Measurements from ENCODE around the gene IL4. TPM values are rescaled to one million over a fixed set of nuclear protein-coding genes. Genes with fewer than 3 reads are reported as not detected.

IL4 gene
- total RNA-seq, 2 experiments from 2014 or later: 1.8 TPM; not detected in 1

DNA sequence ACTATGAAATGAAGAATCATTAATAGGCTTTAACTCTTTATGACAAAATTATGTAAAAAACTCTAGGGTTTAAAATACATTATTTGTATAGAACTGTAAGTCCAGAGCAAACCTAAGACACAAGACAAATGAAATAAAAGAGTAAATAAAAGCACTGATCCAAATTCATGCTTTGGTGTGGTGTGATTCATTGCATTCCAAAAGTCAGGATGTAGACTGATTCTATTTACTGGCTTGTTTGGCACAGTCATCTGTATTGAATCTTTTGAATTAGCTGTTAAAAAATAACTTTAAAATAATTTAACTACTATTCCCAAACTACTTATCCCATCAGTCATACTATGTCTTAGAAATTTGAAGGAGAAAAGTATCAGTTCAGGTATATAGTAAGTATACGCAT, 31.1 kb downstream of the IL4 start:
- no peak for ATAC-seq (ENCODE audit: low read depth)
- peaks cover 1% of the 10 kb centered on the region for H3K9me3 Mint-ChIP-seq
- peaks cover 37% of the 10 kb centered on the region for H3K36me3 Mint-ChIP-seq
- peak overlapping the region; percentile 71 for H3K4me3 Mint-ChIP-seq
- peak overlapping the region; percentile 70 for H3K27ac Mint-ChIP-seq
- peaks cover 32% of the 10 kb centered on the region for H3K4me1 Mint-ChIP-seq
- no peaks in the 10 kb centered on the region for H3K27me3 Mint-ChIP-seq
- no peak for DNase-seq
- POLR2A ChIA-PET: no interaction called here

- POLR2A ChIA-PET: interaction anchor here (0.7 kb wide), 1 partner anchor 39 kb away, joined by 3 read pairs; the partner anchor contains the start of gene CCNI2
- ATAC-seq (ENCODE audit: low read depth) (no peak), DNase-seq (no peak)
- Mint-ChIP-seq H3K4me1 (peaks cover 21% of the 10 kb centered on the region), H3K9me3 (no peaks in the 10 kb centered on the region), H3K27ac (peak overlapping the region; percentile 1), H3K4me3 (no peak overlapping the region), H3K36me3 (peaks cover 21% of the 10 kb centered on the region), H3K27me3 (no peaks in the 10 kb centered on the region)
Observed at GRCh38 chr5:132708645-132709044, 34.9 kb downstream of the IL4 start.

DNA sequence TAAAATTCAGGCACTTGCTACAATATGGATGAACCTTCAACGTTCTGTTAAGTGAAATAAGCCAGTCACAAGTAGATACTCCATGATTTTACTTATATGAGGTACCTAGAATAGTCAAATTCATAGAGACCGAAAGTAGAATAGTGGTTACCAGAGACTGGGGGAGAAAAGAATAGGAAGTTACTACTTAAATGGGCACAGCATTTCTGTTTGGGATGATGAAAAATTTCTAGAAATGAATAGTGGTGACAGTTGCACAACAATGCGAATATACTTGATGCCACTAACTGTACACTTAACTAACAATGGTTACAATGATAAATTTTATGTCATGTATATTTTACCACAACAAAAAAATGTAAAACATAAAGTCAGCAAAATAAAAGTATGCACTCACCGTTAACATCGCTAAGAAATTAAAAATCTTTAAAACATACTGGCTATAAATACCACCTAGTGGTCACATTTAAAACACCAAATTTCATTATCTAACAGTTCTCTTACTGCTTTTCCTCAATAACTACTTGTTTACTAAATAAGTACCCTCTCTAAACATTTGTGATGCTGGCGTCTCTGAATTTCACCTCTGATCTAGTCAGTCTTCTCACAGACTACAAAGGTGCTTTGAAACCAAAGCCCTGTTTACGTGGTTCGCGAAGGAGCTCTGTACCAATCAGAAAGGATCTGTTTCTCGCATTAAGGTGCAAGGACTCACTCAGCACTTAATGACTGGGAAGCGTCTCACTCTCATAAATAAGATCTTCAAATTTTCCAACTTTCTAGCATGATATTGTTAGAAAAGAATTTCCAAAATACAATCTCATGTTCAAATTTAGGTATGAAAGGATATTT, 40.9 kb downstream of the IL4 start:
- DNase-seq: no peak
- peak overlapping the region; percentile 65 for H3K4me3 Mint-ChIP-seq
- peak overlapping the region; percentile 73 for H3K27ac Mint-ChIP-seq

DNA sequence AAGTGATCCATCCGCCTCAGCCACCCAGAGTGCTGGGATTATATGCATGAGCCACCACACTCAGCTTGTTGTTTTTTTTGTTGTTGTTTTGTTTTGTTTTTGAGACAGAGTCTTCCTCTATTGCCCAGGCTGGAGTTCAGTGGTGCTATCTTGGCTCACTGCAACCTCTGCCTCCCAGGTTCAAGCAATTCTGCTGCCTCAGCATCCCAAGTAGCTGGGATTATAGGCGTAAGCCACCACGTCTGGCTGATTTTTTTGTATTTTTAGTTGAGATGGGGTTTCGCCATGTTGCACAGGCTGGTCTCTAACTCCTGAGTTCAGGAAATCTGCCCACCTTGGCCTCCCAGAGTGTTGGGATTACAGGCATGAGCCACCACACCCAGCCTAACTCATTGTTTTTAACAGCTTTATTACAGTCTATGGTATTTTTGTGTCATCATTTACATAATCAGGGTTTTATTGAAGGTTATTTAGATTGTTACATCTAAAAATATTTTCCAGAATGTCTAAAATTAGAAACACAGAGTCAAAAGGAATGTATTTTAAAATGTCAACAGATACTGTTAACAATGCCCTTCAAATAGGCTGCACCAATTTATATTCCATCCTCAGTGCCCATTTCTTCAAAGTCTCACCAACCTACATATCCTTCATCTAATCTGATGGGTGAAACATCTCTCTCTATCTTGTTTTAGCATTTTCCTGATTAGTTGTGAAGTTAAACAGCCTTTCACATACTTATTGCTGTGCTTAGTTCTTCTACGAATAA, 44.9 kb downstream of the IL4 start:
- no peak for DNase-seq
- no peak overlapping the region for H3K27ac Mint-ChIP-seq
- no peak for ATAC-seq (ENCODE audit: low read depth)
- peaks cover 18% of the 10 kb centered on the region for H3K4me1 Mint-ChIP-seq
- H3K27me3 Mint-ChIP-seq: no peaks in the 10 kb centered on the region
- POLR2A ChIA-PET: interaction anchor here (1.1 kb wide), 1 partner anchor 9 kb away, joined by 3 read pairs; no protein-coding TSS in a partner anchor
- H3K4me3 Mint-ChIP-seq: no peak overlapping the region
- no peaks in the 10 kb centered on the region for H3K9me3 Mint-ChIP-seq
- H3K36me3 Mint-ChIP-seq: peaks cover 29% of the 10 kb centered on the region

More for the DNA sequence above, 40.9 kb downstream of the IL4 start:
- peaks cover 21% of the 10 kb centered on the region for H3K36me3 Mint-ChIP-seq
- H3K4me1 Mint-ChIP-seq: peaks cover 14% of the 10 kb centered on the region
- H3K9me3 Mint-ChIP-seq: no peaks in the 10 kb centered on the region
- POLR2A ChIA-PET: no interaction called here
- no peaks in the 10 kb centered on the region for H3K27me3 Mint-ChIP-seq
- peak; percentile 39 for ATAC-seq (ENCODE audit: low read depth)

DNA sequence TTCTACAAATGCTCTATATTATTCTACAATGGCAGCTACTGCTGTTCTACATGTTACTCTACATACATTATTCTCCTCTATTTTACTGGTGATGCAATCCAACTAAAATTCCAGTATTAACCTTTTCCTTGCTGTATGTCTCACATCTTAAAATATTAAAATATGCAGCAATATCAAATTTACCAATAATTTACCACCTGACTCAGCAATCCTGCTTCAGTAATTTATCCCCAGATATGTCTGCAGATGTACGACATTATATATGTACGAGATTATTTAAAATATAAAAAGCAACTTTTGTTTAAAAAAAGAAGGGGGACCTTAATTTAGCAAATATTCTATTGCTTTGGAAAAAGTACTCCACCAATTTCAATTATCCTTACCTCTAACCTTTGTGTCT, 52.0 kb downstream of the IL4 start:
- no peak for ATAC-seq (ENCODE audit: low read depth)
- Mint-ChIP-seq H3K27ac (no peak overlapping the region), H3K36me3 (peaks cover 35% of the 10 kb centered on the region), H3K9me3 (no peaks in the 10 kb centered on the region), H3K27me3 (no peaks in the 10 kb centered on the region), H3K4me1 (peaks cover 10% of the 10 kb centered on the region), H3K4me3 (no peak overlapping the region)
- POLR2A ChIA-PET: no interaction called here
- no peak for DNase-seq

DNA sequence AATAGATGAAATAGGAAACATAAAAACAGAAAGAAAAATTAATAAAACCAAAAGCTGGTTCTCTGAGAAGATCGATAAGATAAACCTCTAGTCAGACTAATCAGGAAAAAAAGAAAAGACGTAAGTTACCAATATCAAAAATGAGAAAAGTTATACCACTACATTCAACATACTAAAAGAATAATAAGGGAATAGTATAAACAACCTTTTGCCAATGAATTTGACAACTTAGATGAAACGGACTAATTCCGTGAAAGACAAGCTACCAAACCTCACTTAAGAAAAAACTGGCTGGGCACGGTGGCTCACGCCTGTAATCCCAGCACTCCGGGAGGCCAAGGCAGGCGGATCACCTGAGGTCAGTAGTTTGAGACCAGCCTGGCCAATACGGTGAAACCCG, 56.1 kb downstream of the IL4 start:
- no peaks in the 10 kb centered on the region for H3K27me3 Mint-ChIP-seq
- DNase-seq (no peak), ATAC-seq (ENCODE audit: low read depth) (no peak)
- H3K9me3 Mint-ChIP-seq: no peaks in the 10 kb centered on the region
- POLR2A ChIA-PET: interaction anchor here (0.6 kb wide), 1 partner anchor 615 kb away, joined by 4 read pairs; no protein-coding TSS in a partner anchor
- H3K4me3 Mint-ChIP-seq: no peak overlapping the region
- peaks cover 27% of the 10 kb centered on the region for H3K36me3 Mint-ChIP-seq
- H3K4me1 Mint-ChIP-seq: peaks cover 16% of the 10 kb centered on the region
- H3K27ac Mint-ChIP-seq: no peak overlapping the region

Other genes with a start within 250 kb of the IL4 start
- gene IRF1, start 183.2 kb upstream of the IL4 start, total RNA-seq: 100 to 1,000 TPM; 228 to 238 TPM
- gene IL5, start 130.5 kb upstream of the IL4 start, total RNA-seq: not detected
- 10 to 100 TPM; 30.7 to 34.1 TPM for gene RAD50, start 117.0 kb upstream of the IL4 start, total RNA-seq
- under 1 TPM; 0.30 to 0.37 TPM for gene IL13, start 15.8 kb upstream of the IL4 start, total RNA-seq
- 10 to 100 TPM; 16.8 to 19.3 TPM for gene KIF3A, start 63.6 kb downstream of the IL4 start, total RNA-seq
- gene CCNI2, start 73.4 kb downstream of the IL4 start, total RNA-seq: 10 to 100 TPM in 1 of 2 experiments, 1 to 10 TPM in 1; 8.9 to 12.4 TPM
- gene SEPTIN8, start 103.2 kb downstream of the IL4 start, total RNA-seq: 10 to 100 TPM; 39.2 to 40.4 TPM
- gene SOWAHA, start 139.3 kb downstream of the IL4 start, total RNA-seq: not detected
- 1 to 10 TPM; 4.0 to 6.3 TPM for gene SHROOM1, start 156.7 kb downstream of the IL4 start, total RNA-seq
- under 1 TPM; 0.77 to 0.80 TPM for gene GDF9, start 192.5 kb downstream of the IL4 start, total RNA-seq
- 100 to 1,000 TPM; 278 to 286 TPM for gene UQCRQ, start 192.7 kb downstream of the IL4 start, total RNA-seq
- 1 to 10 TPM; 4.4 to 4.5 TPM for gene LEAP2, start 199.7 kb downstream of the IL4 start, total RNA-seq

All from activated naive CD8-positive, alpha-beta T cell treated with anti-CD3 and anti-CD28 coated beads, Interleukin-2, amount 10 ng/mL, durations not matched to agents 7 days and 5 days (primary cell).